Rectal smooth muscle tissue (tissue), 1 donor: ENCODE data around the gene ZFYVE28.

Experiments
- H3K27ac ChIP-seq: one replicate; pipeline ENCODE4 v1.7.0; 2013; ENCODE audit warnings: low read depth, low read length, inconsistent platforms
- H3K27me3 ChIP-seq: one replicate; pipeline ENCODE4 v1.7.0; 2013; ENCODE audit warnings: low read length; ENCODE audit not compliant: control insufficient read depth, insufficient read depth
- H3K36me3 ChIP-seq: one replicate; pipeline ENCODE4 v1.7.0; 2013; ENCODE audit warnings: low read length; ENCODE audit not compliant: control insufficient read depth, insufficient read depth
- H3K4me1 ChIP-seq: one replicate; pipeline ENCODE4 v1.7.0; 2013; ENCODE audit warnings: low read length; ENCODE audit not compliant: control insufficient read depth, insufficient read depth
- H3K4me3 ChIP-seq: one replicate; pipeline ENCODE4 v1.7.0; 2013; ENCODE audit warnings: low read length
- H3K9ac ChIP-seq: one replicate; pipeline ENCODE4 v1.7.0; 2013; ENCODE audit warnings: low read length

ZFYVE28 gene

GRCh38 chr4:2419814-2420213, 1.4 kb upstream of the ZFYVE28 start:
- Histone ChIP-seq H3K4me1 (peaks cover 6% of the 10 kb centered on the region), H3K36me3 (no peaks in the 10 kb centered on the region), H3K4me3 (no peak overlapping the region), H3K9ac (no peak overlapping the region), H3K27ac (no peak overlapping the region), H3K27me3 (peaks cover 22% of the 10 kb centered on the region)

GRCh38 chr4:2418650-2419571, 466 bp upstream of the ZFYVE28 start, which contains the start of gene CFAP99:
CFAP99 (plus strand) TSS chr4:2418955.
- no peak within 1 kb of the TSS for H3K9ac ChIP-seq
- peaks cover 20% of the 10 kb centered on the region for H3K27me3 ChIP-seq

DNA sequence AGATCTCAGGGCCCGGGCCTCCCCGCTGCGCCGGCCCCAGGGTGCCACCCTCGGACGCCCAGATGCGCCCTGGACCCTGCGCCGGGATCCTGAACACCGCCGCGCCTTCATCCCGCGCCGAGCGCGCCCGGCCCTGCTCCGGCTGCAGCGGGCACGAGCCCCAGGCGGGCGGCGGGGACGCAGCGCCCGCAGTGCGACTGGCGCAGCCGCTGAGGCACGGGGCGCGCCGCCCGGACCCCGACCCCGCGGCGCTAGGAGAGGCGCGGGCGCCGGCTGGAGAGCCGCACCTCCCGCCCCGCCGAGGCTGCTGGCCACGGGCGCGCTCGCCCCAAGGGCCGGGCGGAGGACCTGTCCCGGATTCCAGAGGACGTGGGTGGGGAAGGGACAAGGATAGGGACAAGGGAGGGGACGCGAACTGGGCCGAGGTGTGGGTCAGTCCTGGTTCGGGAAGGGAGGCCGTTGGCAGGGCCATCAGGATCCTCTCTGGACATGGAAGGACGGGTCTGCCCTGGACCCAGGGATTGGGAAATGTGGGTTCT, 1.1 kb downstream of the ZFYVE28 start:
- Histone ChIP-seq H3K4me3 (peak overlapping the region; percentile 67), H3K27me3 (peaks cover 18% of the 10 kb centered on the region), H3K9ac (no peak overlapping the region), H3K27ac (no peak overlapping the region), H3K36me3 (no peaks in the 10 kb centered on the region), H3K4me1 (peaks cover 6% of the 10 kb centered on the region)

More at GRCh38 chr4:2418650-2419571, 466 bp upstream of the ZFYVE28 start, which contains the start of gene CFAP99:
- peaks cover 6% of the 10 kb centered on the region for H3K4me1 ChIP-seq
- peak within 1 kb of the TSS; percentile 67 for H3K4me3 ChIP-seq
- H3K27ac ChIP-seq: no peak within 1 kb of the TSS
- H3K36me3 ChIP-seq: no peaks in the 10 kb centered on the region

DNA sequence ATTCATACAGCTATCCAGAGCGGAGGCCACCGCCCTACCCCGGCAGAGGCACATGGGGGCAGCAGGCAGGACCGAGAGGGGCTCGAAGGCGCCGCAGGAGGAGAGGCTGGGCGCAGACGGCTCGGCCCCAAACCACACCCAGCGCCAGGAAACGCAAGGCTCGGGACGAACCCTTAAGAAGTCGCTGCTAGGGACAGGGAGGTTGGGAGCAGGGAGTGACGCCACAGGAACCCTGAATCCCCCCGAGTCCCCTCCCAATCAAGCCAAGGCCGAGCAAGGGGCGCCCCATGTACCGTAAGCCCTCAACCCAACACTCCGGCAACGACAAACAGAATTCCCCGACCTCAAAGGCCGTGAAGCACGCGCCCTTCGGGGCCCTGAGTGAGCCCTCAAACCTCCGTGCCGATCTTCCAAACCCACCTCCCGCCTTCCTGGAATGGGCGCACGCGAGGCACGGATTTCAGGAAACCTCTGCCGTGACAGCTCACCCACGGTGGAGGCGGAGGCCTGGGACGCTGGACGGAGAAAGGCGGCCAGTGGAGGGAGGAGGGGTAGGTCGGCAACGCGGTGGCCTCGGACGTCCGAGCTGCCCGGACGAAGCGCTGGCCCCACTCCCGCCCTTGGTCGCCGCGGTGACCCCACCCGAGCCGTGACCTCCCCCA, 1.8 kb downstream of the ZFYVE28 start:
- peaks cover 6% of the 10 kb centered on the region for H3K4me1 ChIP-seq
- H3K9ac ChIP-seq: no peak overlapping the region
- H3K36me3 ChIP-seq: no peaks in the 10 kb centered on the region
- H3K27ac ChIP-seq: no peak overlapping the region
- peak overlapping the region; percentile 45 for H3K4me3 ChIP-seq
- H3K27me3 ChIP-seq: peaks cover 17% of the 10 kb centered on the region

GRCh38 chr4:2415881-2416563, 2.4 kb downstream of the ZFYVE28 start:
- H3K4me1 ChIP-seq: peaks cover 6% of the 10 kb centered on the region
- peak overlapping the region; percentile 45 for H3K4me3 ChIP-seq
- no peak overlapping the region for H3K9ac ChIP-seq
- no peaks in the 10 kb centered on the region for H3K36me3 ChIP-seq
- no peak overlapping the region for H3K27ac ChIP-seq
- H3K27me3 ChIP-seq: peaks cover 17% of the 10 kb centered on the region

GRCh38 chr4:2415213-2415612, 3.2 kb downstream of the ZFYVE28 start:
- Histone ChIP-seq H3K4me1 (peaks cover 6% of the 10 kb centered on the region), H3K27ac (no peak overlapping the region), H3K4me3 (no peak overlapping the region), H3K9ac (no peak overlapping the region), H3K36me3 (no peaks in the 10 kb centered on the region), H3K27me3 (peaks cover 17% of the 10 kb centered on the region)

- no peak overlapping the region for H3K9ac ChIP-seq
- peak overlapping the region; percentile 54 for H3K4me3 ChIP-seq
- no peaks in the 10 kb centered on the region for H3K36me3 ChIP-seq
- no peak overlapping the region for H3K27ac ChIP-seq
- peaks cover 2% of the 10 kb centered on the region for H3K4me1 ChIP-seq
- H3K27me3 ChIP-seq: peaks cover 11% of the 10 kb centered on the region
Measured at GRCh38 chr4:2413821-2414610, 4.4 kb downstream of the ZFYVE28 start.

DNA sequence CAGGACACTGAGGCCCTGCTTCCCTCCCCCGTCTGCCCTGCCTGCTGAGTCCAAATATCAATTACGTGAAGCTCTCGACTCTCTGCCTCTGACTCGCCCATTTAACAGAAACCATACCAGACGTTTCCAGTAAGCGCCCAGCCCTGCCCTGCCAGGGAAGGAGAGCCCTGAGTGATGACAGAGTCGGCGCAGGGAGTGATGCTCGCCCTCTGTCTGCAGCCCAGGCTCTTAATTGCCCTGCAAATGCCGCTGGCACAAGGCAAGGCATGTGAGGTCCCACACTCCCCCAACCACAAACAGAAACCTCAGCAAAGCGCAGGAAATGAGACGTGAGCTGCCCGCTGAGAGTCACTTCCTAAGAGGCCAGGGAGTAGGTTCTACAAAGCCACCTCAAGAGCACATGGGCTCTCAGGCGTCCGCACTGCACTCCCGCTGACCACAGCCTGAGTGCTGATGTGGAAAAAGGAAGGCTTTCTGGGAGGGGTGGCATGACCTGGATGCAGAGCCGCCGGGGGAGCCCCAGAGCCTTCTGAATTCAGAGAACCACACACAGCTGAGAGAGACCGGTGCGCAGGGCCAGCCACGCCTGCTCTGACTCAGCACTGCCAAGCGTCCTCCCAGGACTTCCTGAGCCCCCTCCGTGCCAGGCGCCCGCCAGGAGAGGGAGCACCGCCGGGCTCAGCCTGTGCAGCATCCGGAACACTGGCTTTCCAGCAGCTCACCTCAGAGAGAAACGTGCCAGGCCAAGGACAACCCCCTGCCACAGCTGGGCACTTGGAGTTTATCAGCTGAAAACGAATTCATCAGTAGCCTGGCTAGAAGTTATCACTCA, 5.3 kb downstream of the ZFYVE28 start:
- H3K27ac ChIP-seq: peak overlapping the region; percentile 27
- H3K4me1 ChIP-seq: no peaks in the 10 kb centered on the region
- H3K27me3 ChIP-seq: peaks cover 11% of the 10 kb centered on the region
- peak overlapping the region; percentile 54 for H3K4me3 ChIP-seq
- no peaks in the 10 kb centered on the region for H3K36me3 ChIP-seq
- peak overlapping the region; percentile 22 for H3K9ac ChIP-seq

- Histone ChIP-seq H3K9ac (no peak overlapping the region), H3K27ac (peak overlapping the region; percentile 27), H3K4me1 (no peaks in the 10 kb centered on the region), H3K27me3 (peaks cover 6% of the 10 kb centered on the region), H3K4me3 (peak overlapping the region; percentile 54), H3K36me3 (no peaks in the 10 kb centered on the region)
Measured at GRCh38 chr4:2412534-2412884, 5.9 kb downstream of the ZFYVE28 start.

GRCh38 chr4:2411786-2412510, 6.5 kb downstream of the ZFYVE28 start:
- Histone ChIP-seq H3K4me3 (peak overlapping the region; percentile 46), H3K27ac (no peak overlapping the region), H3K9ac (no peak overlapping the region), H3K36me3 (no peaks in the 10 kb centered on the region), H3K27me3 (peaks cover 5% of the 10 kb centered on the region), H3K4me1 (no peaks in the 10 kb centered on the region)
